HepG2 (cell line): ENCODE data around the gene MBD5.

ENCODE experiments used
- CREM ChIP-seq, 2 experiments: sonication (generic) in 1 of 2; formaldehyde crosslinking in 1 of 2; IDR thresholded peaks; 2 replicates each; pipeline versions ENCODE4 v1.4.0 to v1.6.1; 2016 to 2020; ENCODE audit warnings: antibody characterized with exemption in 1 of 2, mild to moderate bottlenecking in 1 of 2, missing genetic modification reagents in 1 of 2
- FOXO4 ChIP-seq: sonication (generic); formaldehyde crosslinking; conservative IDR thresholded peaks from 2 replicates; pipeline ENCODE4 v1.8.1; 2023; ENCODE audit warnings: missing genetic modification reagents
- HCFC1 ChIP-seq: fragments of 150-350 bp; IDR thresholded peaks from 2 replicates; pipeline ENCODE4 v1.6.1; 2014; ENCODE audit warnings: low read depth, low read length
- HDAC6 ChIP-seq: fragments of 200-600 bp; sonication (generic); IDR thresholded peaks from 2 replicates; pipeline ENCODE4 v1.7.0; 2017; ENCODE audit warnings: mild to moderate bottlenecking, antibody characterized with exemption, low read length, low read depth
- KIAA2018 ChIP-seq: sonication (generic); formaldehyde crosslinking; IDR thresholded peaks from 2 replicates; pipeline ENCODE4 v1.5.0; 2020; ENCODE audit warnings: mild to moderate bottlenecking, missing genetic modification reagents, borderline replicate concordance
- POLR2A ChIP-seq, 2 experiments: IDR thresholded peaks; 2 replicates each; pipeline ENCODE4 v1.6.1; 2011; ENCODE audit warnings: low read depth in 2 of 2, low read length in 2 of 2, mild to moderate bottlenecking in 1 of 2, moderate library complexity in 1 of 2; ENCODE audit not compliant: insufficient read depth in 1 of 2
- SMAD1 ChIP-seq: sonication (generic); formaldehyde crosslinking; IDR thresholded peaks from 2 replicates; pipeline ENCODE4 v1.4.0; 2020; ENCODE audit warnings: missing genetic modification reagents, low read depth, mild to moderate bottlenecking, borderline replicate concordance
- TCF12 ChIP-seq, 2 experiments: fragments of 450-650 bp in 1 of 2; sonication (generic) in 1 of 2; formaldehyde crosslinking in 1 of 2; IDR thresholded peaks; 2 replicates each; pipeline versions ENCODE4 v1.6.1 to v1.8.0; 2017 to 2022; ENCODE audit warnings: antibody characterized with exemption in 1 of 2, mild to moderate bottlenecking in 1 of 2, missing genetic modification reagents in 1 of 2, moderate library complexity in 1 of 2
- YY1 ChIP-seq: IDR thresholded peaks from 2 replicates; pipeline ENCODE4 v1.6.1; 2011; ENCODE audit warnings: low read length, low read depth, moderate library complexity, mild to moderate bottlenecking; ENCODE audit not compliant: insufficient read depth, insufficient replicate concordance
- ZNF256 ChIP-seq: sonication (generic); formaldehyde crosslinking; conservative IDR thresholded peaks from 2 replicates; pipeline ENCODE4 v1.4.0; 2020; ENCODE audit warnings: missing genetic modification reagents
- ZNF572 ChIP-seq: sonication (generic); formaldehyde crosslinking; IDR thresholded peaks from 2 replicates; pipeline ENCODE4 v1.5.1; 2020; ENCODE audit warnings: mild to moderate bottlenecking, missing genetic modification reagents
- ZSCAN20 ChIP-seq: sonication (generic); formaldehyde crosslinking; IDR thresholded peaks from 2 replicates; pipeline ENCODE4 v1.4.0; 2020; ENCODE audit warnings: missing genetic modification reagents, mild to moderate bottlenecking, borderline replicate concordance

GRCh38 chr2:148529745-148530144 is 508.9 kb downstream of the MBD5 start:
- TF ChIP-seq HDAC6 (no peak), TCF12 (IDR thresholded peaks at IDR 0.05) (no peak), TCF12 (CRISPR knock-in tag; IDR thresholded peaks at IDR 0.05) (no peak), ZNF572 (CRISPR knock-in tag) (no peak), CREM (IDR thresholded peaks at IDR 0.05) (no peak), CREM (CRISPR knock-in tag; IDR thresholded peaks at IDR 0.05) (no peak), FOXO4 (CRISPR knock-in tag) (no peak), YY1 (no peak), ZNF256 (CRISPR knock-in tag) (no peak), ZSCAN20 (no peak), POLR2A (IDR thresholded peaks at IDR 0.05; ENCODE audit: insufficient read depth in 1 of 2, low read depth in 2 of 2, low read length in 2 of 2) (no peak), SMAD1 (CRISPR knock-in tag) (no peak), HCFC1 (no peak), KIAA2018 (CRISPR knock-in tag) (no peak)
